Upper lobe of left lung (tissue), 4 donors: ENCODE results near the gene SEMA3A.

Experiments
- CTCF ChIP-seq, 6 experiments: fragments of 450-650 bp in 4 of 6; fragments of 200-600 bp in 2 of 6; sonication (generic) in 2 of 6; IDR thresholded peaks; one replicate each; pipeline ENCODE4 v1.5.1; 2016 to 2019; ENCODE audit warnings: antibody characterized with exemption in 6 of 6
- POLR2A ChIP-seq, 4 donors: fragments of 450-650 bp; IDR thresholded peaks; one replicate each; pipeline ENCODE4 v1.5.1; 2016 to 2017; ENCODE audit warnings: antibody characterized with exemption in 4 of 4, mild to moderate bottlenecking in 2 of 4

DNA sequence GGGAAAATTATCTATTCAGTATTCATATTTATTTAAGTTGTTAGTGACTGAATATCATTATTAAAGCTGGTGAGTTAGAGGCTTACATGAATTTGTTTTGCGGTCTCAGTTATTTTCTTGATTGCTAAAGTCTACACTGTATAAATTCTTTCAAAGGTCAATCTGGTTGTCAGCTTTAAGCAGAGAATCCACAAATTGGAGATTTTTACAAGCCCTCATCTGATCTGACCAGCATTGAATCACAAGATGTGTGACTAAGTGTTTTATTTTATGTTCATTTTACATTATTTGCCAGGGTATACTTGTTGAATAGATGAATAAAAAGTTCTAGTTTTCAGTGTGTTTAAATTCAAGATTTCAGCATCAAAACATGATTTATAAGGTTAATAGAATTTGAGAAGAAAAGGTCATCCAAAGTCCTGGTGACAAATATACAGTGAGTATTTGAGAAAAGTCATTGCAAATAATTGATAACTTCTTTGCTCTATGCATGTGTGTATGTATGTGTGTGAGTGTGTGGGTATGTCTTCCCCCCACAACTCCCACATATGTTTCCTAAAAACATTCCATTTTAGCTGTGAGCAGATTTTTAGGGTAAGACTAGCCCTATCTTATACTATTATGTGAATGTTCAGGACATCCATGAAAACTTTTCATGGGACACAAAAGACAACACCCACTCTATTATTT, 4.4 kb downstream of the SEMA3A start:
- TF ChIP-seq CTCF (IDR thresholded peaks at IDR 0.05) (no peak), POLR2A (IDR thresholded peaks at IDR 0.05) (no peak)
